ENCODE data around the gene VPS35L. TPM values are rescaled to one million over a fixed set of nuclear protein-coding genes. Genes with fewer than 3 reads are reported as not detected.

The VPS35L gene
- total and polyA plus RNA-seq, 2 of the 13 experiments (the other 11 are each of a cell fraction or from before 2014, with no cell fraction given), result 1.4 to 1.6 TPM

- TF ChIP-seq ZNF142 (CRISPR knock-in tag; IDR thresholded peaks at IDR 0.05) (no peak), IRF2 (CRISPR knock-in tag; IDR thresholded peaks at IDR 0.05) (0 out of 2 replicates have a peak, but pooled peaks have one; percentile 21), KDM2A (CRISPR knock-in tag; IDR thresholded peaks at IDR 0.05; ENCODE audit: borderline replicate concordance, low read depth) (no peak), ZNF350 (CRISPR knock-in tag; IDR thresholded peaks at IDR 0.05; ENCODE audit: borderline replicate concordance, low read depth) (peak; percentile 39; the same call in 1 of the 2 replicates), ATF6 (CRISPR knock-in tag; conservative IDR thresholded peaks at IDR 0.05) (0 out of 2 replicates have a peak, but pooled peaks have one; percentile 54), ZNF572 (CRISPR knock-in tag; IDR thresholded peaks at IDR 0.05) (0 out of 2 replicates have a peak, but pooled peaks have one; percentile 53), TARDBP (CRISPR knock-in tag; IDR thresholded peaks at IDR 0.05) (no peak), TEAD3 (CRISPR knock-in tag; optimal IDR thresholded peaks at IDR 0.05; ENCODE audit: borderline replicate concordance) (peak; percentile 35), TBX2 (CRISPR knock-in tag; IDR thresholded peaks at IDR 0.05; ENCODE audit: borderline replicate concordance) (0 out of 2 replicates have a peak, but pooled peaks have one; percentile 18), ZNF629 (CRISPR knock-in tag; conservative IDR thresholded peaks at IDR 0.05) (no peak)
Observed at GRCh38 chr16:19601083-19601976, 45.8 kb downstream of the VPS35L start (continued).

Data from HepG2 (cell line).